Measurements from ENCODE around the gene LINC00632.

DNA sequence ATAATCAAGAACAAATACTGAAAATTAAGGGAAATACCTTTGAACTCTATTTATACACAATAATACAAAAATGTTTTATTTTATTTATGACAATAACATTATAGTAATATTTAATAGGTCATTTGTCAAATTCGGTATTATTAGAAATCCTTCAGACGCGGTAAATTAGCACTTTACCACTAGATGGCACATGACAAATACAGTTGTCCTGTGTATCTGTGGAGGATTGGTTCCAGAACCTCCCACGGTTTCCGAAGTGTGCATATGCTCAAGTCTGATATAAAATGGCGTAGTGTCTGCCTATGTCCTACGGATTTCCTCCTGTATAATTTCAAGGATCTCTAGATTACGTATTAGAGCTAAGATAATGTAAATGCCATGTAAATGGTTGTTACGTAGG, 8.1 kb upstream of the LINC00632 start:
- TF ChIP-seq, protein P1, sequence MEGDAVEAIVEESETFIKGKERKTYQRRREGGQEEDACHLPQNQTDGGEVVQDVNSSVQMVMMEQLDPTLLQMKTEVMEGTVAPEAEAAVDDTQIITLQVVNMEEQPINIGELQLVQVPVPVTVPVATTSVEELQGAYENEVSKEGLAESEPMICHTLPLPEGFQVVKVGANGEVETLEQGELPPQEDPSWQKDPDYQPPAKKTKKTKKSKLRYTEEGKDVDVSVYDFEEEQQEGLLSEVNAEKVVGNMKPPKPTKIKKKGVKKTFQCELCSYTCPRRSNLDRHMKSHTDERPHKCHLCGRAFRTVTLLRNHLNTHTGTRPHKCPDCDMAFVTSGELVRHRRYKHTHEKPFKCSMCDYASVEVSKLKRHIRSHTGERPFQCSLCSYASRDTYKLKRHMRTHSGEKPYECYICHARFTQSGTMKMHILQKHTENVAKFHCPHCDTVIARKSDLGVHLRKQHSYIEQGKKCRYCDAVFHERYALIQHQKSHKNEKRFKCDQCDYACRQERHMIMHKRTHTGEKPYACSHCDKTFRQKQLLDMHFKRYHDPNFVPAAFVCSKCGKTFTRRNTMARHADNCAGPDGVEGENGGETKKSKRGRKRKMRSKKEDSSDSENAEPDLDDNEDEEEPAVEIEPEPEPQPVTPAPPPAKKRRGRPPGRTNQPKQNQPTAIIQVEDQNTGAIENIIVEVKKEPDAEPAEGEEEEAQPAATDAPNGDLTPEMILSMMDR (IDR thresholded peaks at IDR 0.05): peak in 3 of 6 experiments; percentile 19 to 35 (median 31)
- TF ChIP-seq POLR2A (IDR thresholded peaks at IDR 0.05): no peak

All from thyroid gland (tissue), 4 donors.